Natural killer cell (primary cell): ENCODE data around the gene RPE. TPM values are rescaled to one million over a fixed set of nuclear protein-coding genes. Genes with fewer than 3 reads are reported as not detected.

ENCODE experiments used
- ATAC-seq, 3 donors: fragments of 150-1000 bp in 2 of 3; fragments of 200-7000 bp in 1 of 3; cut with Tn5 transposase; 1 replicate in 1 of 3; 2 replicates in 2 of 3; pipeline ENCODE4 v1.10.0; 2021; ENCODE audit warnings: mild to moderate bottlenecking in 2 of 3, moderate library complexity in 2 of 3
- DNase-seq, 2 donors: peaks; one replicate each; pipeline versions ENCODE4 v3.0.0 to v3.0.0-alpha.2; 2013 to 2021; ENCODE audit warnings: mixed read lengths in 1 of 2
- H3K27ac ChIP-seq: one replicate; pipeline ENCODE4 v1.5.1; 2013; ENCODE audit warnings: mild to moderate bottlenecking, low read length
- H3K27me3 ChIP-seq: one replicate; pipeline ENCODE4 v1.6.1; 2013; ENCODE audit warnings: low read length; ENCODE audit not compliant: control insufficient read depth, insufficient read depth
- H3K36me3 ChIP-seq: one replicate; pipeline ENCODE4 v1.6.1; 2013; ENCODE audit warnings: low read length; ENCODE audit not compliant: control insufficient read depth, insufficient read depth
- H3K4me1 ChIP-seq: one replicate; pipeline ENCODE4 v1.6.1; 2013; ENCODE audit warnings: low read length; ENCODE audit not compliant: control insufficient read depth, insufficient read depth
- H3K4me3 ChIP-seq: one replicate; pipeline ENCODE4 v1.5.1; 2013; ENCODE audit warnings: low read length
- H3K9me3 ChIP-seq: one replicate; pipeline ENCODE4 v1.6.1; 2013; ENCODE audit warnings: low read length; ENCODE audit not compliant: control insufficient read depth, insufficient read depth
- H3K27ac Mint-ChIP-seq, 2 donors: one replicate each; pipeline ENCODE4 v1.8.0; 2022; ENCODE audit warnings: mild to moderate bottlenecking in 2 of 2, mixed read lengths in 2 of 2, moderate library complexity in 1 of 2
- H3K27me3 Mint-ChIP-seq, 2 donors: one replicate each; pipeline ENCODE4 v1.8.0; 2022; ENCODE audit warnings: low read depth in 2 of 2, mixed read lengths in 2 of 2
- H3K36me3 Mint-ChIP-seq: one replicate; pipeline ENCODE4 v1.8.0; 2022; ENCODE audit warnings: mixed read lengths
- H3K4me1 Mint-ChIP-seq, 2 donors: one replicate each; pipeline ENCODE4 v1.8.0; 2022; ENCODE audit warnings: mixed read lengths in 2 of 2
- H3K4me3 Mint-ChIP-seq: one replicate; pipeline ENCODE4 v1.8.0; 2022; ENCODE audit warnings: mild to moderate bottlenecking, moderate library complexity, mixed read lengths
- H3K9me3 Mint-ChIP-seq, 2 donors: one replicate each; pipeline ENCODE4 v1.8.0; 2022; ENCODE audit warnings: mixed read lengths in 2 of 2
- CTCF ChIP-seq: fragments of 200-600 bp; IDR thresholded peaks from one replicate; pipeline ENCODE4 v1.8.0; 2022; ENCODE audit warnings: antibody characterized with exemption
- WGBS: methylation state at CpG from one replicate; pipeline ENCODE4 v1.1.7; 2013; ENCODE audit warnings: missing lambda C conversion rate; ENCODE audit not compliant: insufficient coverage; 5-methylcytosine and 5-hydroxymethylcytosine counted together
- intact Hi-C: fragments of 100-400 bp; cut with micrococcal nuclease; formaldehyde crosslinking; loops from one replicate; pipeline ENCODE4 v1.14.2; 2022
- total RNA-seq, 4 donors: library from RNA; stranded (reverse); fragments of 120-200 nt in 1 of 4; gene quantifications; one replicate each; pipeline versions ENCODE4 v1.2.3 to v1.2.4, GENCODE V29; 2013 to 2022

Gene RPE
- total RNA-seq, 3 donors from 2014 or later (not counting 1 experiment from before 2014, with no cell fraction given) = 36.2 to 57.4 (median 52.4) TPM

DNA sequence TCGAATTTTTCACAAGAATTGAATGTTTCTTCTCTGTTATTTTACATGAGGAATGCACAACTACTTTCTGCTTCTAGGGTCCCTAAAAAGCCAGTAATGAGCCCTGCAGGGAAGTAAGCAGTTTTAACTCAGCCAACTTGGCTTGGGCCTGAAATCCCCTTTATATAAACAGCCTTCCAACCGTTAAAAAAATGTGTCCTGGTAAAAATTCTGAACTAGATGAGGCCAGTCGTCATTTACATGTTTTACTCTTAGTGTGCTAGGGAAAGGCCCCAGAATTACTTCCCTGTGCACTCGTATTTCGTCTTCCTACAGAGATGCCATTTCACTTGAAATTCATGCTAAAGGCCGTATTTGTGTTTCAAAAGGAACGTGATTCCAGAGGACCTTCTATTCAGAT lies 42.4 kb upstream of the RPE start:
- intact Hi-C loops = no loop called here
- no peak for ATAC-seq
- Mint-ChIP-seq H3K27me3 (no peaks in the 10 kb centered on the region), H3K9me3 (no peaks in the 10 kb centered on the region), H3K4me1 (no peaks in the 10 kb centered on the region), H3K4me3 (no peak overlapping the region), H3K36me3 (no peaks in the 10 kb centered on the region), H3K27ac (no peak overlapping the region)
- DNase-seq = no peak
- Histone ChIP-seq H3K27me3 (no peaks in the 10 kb centered on the region), H3K4me3 (no peak overlapping the region), H3K4me1 (no peaks in the 10 kb centered on the region), H3K27ac (no peak overlapping the region), H3K36me3 (no peaks in the 10 kb centered on the region), H3K9me3 (no peaks in the 10 kb centered on the region)
- 91% methylated on average over 7 of the region's 7 CpGs for WGBS
- no peak for TF ChIP-seq CTCF

DNA sequence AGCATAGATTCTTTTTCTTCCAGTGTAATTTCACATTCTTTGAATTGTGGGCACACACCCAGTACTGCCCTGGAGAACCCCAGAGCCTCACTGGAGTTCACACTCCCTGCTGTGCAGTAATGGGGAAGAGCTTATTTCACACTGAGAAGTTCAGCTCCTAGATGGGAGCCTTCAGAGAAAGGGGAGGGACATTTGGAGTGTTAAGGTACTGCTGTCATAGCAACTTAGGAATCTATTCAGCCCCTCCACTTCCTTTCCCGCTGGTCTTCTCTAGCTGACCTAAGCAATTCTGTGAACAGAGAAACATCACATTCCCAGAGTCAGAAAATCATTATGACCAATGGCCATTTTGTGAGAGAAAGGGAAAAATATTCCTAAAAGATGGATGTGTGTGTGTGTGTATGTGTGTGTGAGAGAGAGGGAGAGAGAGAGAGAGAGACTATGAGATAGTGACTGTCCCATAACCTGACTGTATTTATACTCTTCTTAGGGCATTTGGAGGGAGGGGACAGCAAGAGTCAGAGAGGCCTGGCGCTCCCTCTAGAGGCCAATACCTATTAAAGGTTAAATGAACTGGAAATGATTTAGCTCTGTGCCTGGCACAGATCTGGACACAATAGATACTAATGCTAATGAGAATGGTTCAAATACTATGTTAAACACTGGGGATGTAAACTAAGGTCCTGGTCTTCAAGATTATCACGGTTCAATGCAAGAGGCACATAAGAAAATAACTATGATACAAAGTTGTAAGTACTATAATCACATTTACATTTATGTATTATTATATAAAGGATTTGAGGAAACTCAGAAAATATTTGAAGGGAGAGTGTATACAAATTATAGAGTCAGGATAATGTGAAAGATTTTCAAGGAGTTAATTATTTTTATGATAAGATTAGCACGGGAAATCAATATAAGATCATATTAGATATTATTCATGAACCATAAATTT lies 41.5 kb upstream of the RPE start:
- no peaks in the 10 kb centered on the region for H3K27me3 ChIP-seq
- Mint-ChIP-seq H3K4me3 (no peak overlapping the region), H3K27me3 (no peaks in the 10 kb centered on the region), H3K27ac (no peak overlapping the region), H3K36me3 (no peaks in the 10 kb centered on the region), H3K4me1 (no peaks in the 10 kb centered on the region), H3K9me3 (no peaks in the 10 kb centered on the region)
- TF ChIP-seq CTCF = peak; percentile 71
- no peak overlapping the region for H3K4me3 ChIP-seq
- peak; percentile 46 to 73 (median 63) for ATAC-seq
- DNase-seq = peak in 1 of 2 donors; percentile 56
- H3K9me3 ChIP-seq = no peaks in the 10 kb centered on the region
- no peak overlapping the region for H3K27ac ChIP-seq
- 0% methylated on average over 1 of the region's 4 CpGs for WGBS
- H3K36me3 ChIP-seq = no peaks in the 10 kb centered on the region
- intact Hi-C loops = no loop called here
- no peaks in the 10 kb centered on the region for H3K4me1 ChIP-seq

- Histone ChIP-seq H3K9me3 (no peaks in the 10 kb centered on the region), H3K36me3 (no peaks in the 10 kb centered on the region), H3K27me3 (no peaks in the 10 kb centered on the region), H3K4me3 (no peak overlapping the region), H3K4me1 (no peaks in the 10 kb centered on the region), H3K27ac (no peak overlapping the region)
- no peak for TF ChIP-seq CTCF
- DNase-seq (no peak), ATAC-seq (no peak)
- peaks cover 0 to 8% of the 10 kb centered on the region in 2 donors for H3K27me3 Mint-ChIP-seq
- no peaks in the 10 kb centered on the region for H3K4me1 Mint-ChIP-seq
- H3K27ac Mint-ChIP-seq = no peak overlapping the region
- no peak overlapping the region for H3K4me3 Mint-ChIP-seq
- intact Hi-C loops = no loop called here
- WGBS = 100% methylated on average over 1 of the region's 2 CpGs
- H3K9me3 Mint-ChIP-seq = no peaks in the 10 kb centered on the region
- no peaks in the 10 kb centered on the region for H3K36me3 Mint-ChIP-seq
These were observed 36.7 kb upstream of the RPE start for GRCh38 chr2:209965723-209966122.
